SK-N-SH (cell line): ENCODE measurements around the gene PKD2L1.

ENCODE experiments used
- NRF1 ChIP-seq: IDR thresholded peaks from 2 replicates; pipeline ENCODE4 v1.6.1; 2012; ENCODE audit warnings: low read depth, mild to moderate bottlenecking, low read length
- POLR2AphosphoS5 ChIP-seq: IDR thresholded peaks from 2 replicates; pipeline ENCODE4 v1.6.1; 2012; ENCODE audit warnings: low read depth, low read length
- RCOR1 ChIP-seq: fragments of 150-350 bp; IDR thresholded peaks from 2 replicates; pipeline ENCODE4 v1.6.1; 2017; ENCODE audit warnings: antibody characterized with exemption, low read length
- RFX5 ChIP-seq: IDR thresholded peaks from 2 replicates; pipeline ENCODE4 v1.6.1; 2012; ENCODE audit warnings: mild to moderate bottlenecking, improper control_type of control experiment, low read length
- TAF1 ChIP-seq: IDR thresholded peaks from 2 replicates; pipeline ENCODE4 v1.6.1; 2012; ENCODE audit warnings: low read depth, mild to moderate bottlenecking, low read length, moderate library complexity, borderline replicate concordance
- TEAD4 ChIP-seq: IDR thresholded peaks from 2 replicates; pipeline ENCODE4 v1.4.0; 2012; ENCODE audit warnings: mild to moderate bottlenecking, borderline replicate concordance; ENCODE audit not compliant: insufficient read depth
- TF ChIP-seq, protein P1 (sequence below): fragments of 200-600 bp; sonication (generic); IDR thresholded peaks from 2 replicates; pipeline ENCODE4 v1.6.1; 2017; ENCODE audit warnings: antibody characterized with exemption, mild to moderate bottlenecking, moderate library complexity

DNA sequence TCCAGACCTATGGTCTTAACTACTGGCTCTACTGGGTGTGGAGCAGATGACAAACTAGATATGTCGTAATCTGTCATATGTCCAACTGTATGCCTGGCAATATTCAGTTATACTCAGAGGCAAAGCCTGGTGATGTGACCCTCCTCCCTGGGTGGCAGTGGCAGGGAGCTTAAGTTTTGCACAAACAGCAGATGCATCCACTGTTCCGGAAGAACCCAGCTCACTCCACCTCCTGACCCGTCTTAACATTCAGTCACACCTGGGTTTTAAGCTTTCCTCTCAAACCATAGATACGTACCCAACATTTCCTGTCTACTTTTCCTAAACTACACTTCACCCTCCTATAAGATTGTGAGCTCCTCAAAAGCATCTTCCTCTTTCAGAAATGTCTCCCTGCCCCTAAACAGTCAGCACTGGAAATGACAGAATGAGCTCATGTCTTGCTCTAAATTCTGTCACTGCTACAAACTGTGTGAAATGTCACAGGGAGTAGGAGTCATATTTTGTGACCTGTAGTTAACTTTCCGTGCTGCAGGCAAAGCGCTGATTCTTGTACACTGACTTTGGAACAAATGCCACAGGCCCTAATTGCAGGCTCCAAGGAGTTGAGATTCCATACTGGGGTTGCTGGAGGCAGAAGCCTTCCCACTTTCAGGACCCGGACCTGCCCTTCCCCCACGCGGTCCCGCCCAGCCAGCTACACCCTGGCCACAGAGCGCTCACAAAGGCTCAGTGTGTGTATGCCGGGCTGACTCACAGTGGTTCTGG is 40.9 kb upstream of the PKD2L1 start:
- TF ChIP-seq, protein P1, sequence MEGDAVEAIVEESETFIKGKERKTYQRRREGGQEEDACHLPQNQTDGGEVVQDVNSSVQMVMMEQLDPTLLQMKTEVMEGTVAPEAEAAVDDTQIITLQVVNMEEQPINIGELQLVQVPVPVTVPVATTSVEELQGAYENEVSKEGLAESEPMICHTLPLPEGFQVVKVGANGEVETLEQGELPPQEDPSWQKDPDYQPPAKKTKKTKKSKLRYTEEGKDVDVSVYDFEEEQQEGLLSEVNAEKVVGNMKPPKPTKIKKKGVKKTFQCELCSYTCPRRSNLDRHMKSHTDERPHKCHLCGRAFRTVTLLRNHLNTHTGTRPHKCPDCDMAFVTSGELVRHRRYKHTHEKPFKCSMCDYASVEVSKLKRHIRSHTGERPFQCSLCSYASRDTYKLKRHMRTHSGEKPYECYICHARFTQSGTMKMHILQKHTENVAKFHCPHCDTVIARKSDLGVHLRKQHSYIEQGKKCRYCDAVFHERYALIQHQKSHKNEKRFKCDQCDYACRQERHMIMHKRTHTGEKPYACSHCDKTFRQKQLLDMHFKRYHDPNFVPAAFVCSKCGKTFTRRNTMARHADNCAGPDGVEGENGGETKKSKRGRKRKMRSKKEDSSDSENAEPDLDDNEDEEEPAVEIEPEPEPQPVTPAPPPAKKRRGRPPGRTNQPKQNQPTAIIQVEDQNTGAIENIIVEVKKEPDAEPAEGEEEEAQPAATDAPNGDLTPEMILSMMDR, result no peak
- TF ChIP-seq POLR2AphosphoS5 (no peak), RCOR1 (no peak), TAF1 (no peak), NRF1 (no peak), RFX5 (no peak), TEAD4 (no peak)
